ENCODE results near the gene MCTP1. TPM values are rescaled to one million over a fixed set of nuclear protein-coding genes. Genes with fewer than 3 reads are reported as not detected.
A peak's percentile ranks its signal among the peaks of the same experiment; 100 is the strongest.

Gene MCTP1
- total RNA-seq, 1 experiment from 2014 or later = 25.8 TPM

DNA sequence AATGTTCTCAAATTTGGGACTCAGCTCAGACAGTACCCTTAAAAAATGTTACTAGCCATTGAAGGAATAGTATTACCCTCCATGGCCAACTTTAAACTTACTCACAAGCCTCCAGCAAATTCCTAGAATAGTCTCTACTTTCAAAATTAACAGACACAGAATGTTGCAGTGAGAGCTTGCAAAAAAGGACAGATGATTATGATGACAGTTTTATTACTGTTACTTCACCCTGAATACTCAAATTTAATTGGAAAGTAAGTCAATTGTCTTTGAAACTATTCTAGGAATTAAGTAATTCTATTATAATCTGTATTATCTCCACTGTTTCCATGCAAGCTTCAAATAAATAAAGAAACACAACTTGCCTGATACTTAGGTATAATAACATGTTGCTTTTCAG is 378.1 kb downstream of the MCTP1 start:
- no peaks in the 10 kb centered on the region for H3K9me3 ChIP-seq (ENCODE audit: low read depth, low read length, poor library complexity, severe bottlenecking)
- H3K27ac ChIP-seq (ENCODE audit: low read depth, low read length, poor library complexity, severe bottlenecking) = no peak overlapping the region
- intact Hi-C loops (cut with micrococcal nuclease; ENCODE audit: unreplicated experiment) = loop anchor here (5.0 to 10.0 kb wide), 2 partner anchors 64 to 382 kb away; no protein-coding TSS in a partner anchor
- TF ChIP-seq, protein P1, sequence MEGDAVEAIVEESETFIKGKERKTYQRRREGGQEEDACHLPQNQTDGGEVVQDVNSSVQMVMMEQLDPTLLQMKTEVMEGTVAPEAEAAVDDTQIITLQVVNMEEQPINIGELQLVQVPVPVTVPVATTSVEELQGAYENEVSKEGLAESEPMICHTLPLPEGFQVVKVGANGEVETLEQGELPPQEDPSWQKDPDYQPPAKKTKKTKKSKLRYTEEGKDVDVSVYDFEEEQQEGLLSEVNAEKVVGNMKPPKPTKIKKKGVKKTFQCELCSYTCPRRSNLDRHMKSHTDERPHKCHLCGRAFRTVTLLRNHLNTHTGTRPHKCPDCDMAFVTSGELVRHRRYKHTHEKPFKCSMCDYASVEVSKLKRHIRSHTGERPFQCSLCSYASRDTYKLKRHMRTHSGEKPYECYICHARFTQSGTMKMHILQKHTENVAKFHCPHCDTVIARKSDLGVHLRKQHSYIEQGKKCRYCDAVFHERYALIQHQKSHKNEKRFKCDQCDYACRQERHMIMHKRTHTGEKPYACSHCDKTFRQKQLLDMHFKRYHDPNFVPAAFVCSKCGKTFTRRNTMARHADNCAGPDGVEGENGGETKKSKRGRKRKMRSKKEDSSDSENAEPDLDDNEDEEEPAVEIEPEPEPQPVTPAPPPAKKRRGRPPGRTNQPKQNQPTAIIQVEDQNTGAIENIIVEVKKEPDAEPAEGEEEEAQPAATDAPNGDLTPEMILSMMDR (conservative IDR thresholded peaks at IDR 0.05; ENCODE audit: low read depth, low read length) = no peak
- no peak for TF ChIP-seq EZH2 (IDR thresholded peaks at IDR 0.05; ENCODE audit: borderline replicate concordance, low read depth, low read length, poor library complexity, severe bottlenecking)
- no peaks in the 10 kb centered on the region for H3K27me3 ChIP-seq (replicated peaks; ENCODE audit: insufficient read depth, low read depth, low read length, poor library complexity)
- H3K4me1 ChIP-seq (ENCODE audit: insufficient read depth, low read length, poor library complexity, severe bottlenecking) = no peaks in the 10 kb centered on the region
- H3K36me3 ChIP-seq (ENCODE audit: insufficient read depth, low read length, poor library complexity, severe bottlenecking) = no peaks in the 10 kb centered on the region
- no TSS peak for BruUV-seq (replicated peaks)
- ChIA-PET POLR2A (ENCODE audit: low non-redundant PET) (no interaction called here), CTCF (no interaction called here)
- no peak overlapping the region for H3K4me3 ChIP-seq (ENCODE audit: low read depth, low read length, poor library complexity, severe bottlenecking)
- DNase-seq (ENCODE audit: low spot score) = no peak

DNA sequence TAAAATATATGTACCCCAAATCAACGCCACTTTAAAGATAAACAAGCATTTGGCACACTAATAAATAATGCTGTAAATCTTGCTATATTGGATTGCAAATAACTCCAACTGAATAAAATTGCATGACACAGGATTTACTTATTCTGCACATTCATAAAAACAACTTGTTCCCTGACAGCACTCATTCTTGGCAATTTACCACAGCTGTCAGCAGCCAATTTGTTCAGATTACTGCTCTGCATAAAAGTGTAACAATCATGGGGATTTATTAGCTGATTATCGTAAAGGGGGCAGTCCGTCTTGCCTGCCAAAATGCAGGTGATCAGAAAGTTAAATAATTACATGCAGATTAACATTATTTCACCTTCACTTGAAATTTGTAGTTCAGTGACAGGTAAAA is 381.2 kb downstream of the MCTP1 start:
- no TSS peak for BruUV-seq (replicated peaks)
- ChIA-PET POLR2A (ENCODE audit: low non-redundant PET) (no interaction called here), CTCF (no interaction called here)
- no peaks in the 10 kb centered on the region for H3K27me3 ChIP-seq (replicated peaks; ENCODE audit: insufficient read depth, low read depth, low read length, poor library complexity)
- no peaks in the 10 kb centered on the region for H3K4me1 ChIP-seq (ENCODE audit: insufficient read depth, low read length, poor library complexity, severe bottlenecking)
- TF ChIP-seq EZH2 (IDR thresholded peaks at IDR 0.05; ENCODE audit: borderline replicate concordance, low read depth, low read length, poor library complexity, severe bottlenecking) = no peak
- TF ChIP-seq, protein P1 (conservative IDR thresholded peaks at IDR 0.05; ENCODE audit: low read depth, low read length) = no peak
- intact Hi-C loops (cut with micrococcal nuclease; ENCODE audit: unreplicated experiment) = loop anchor here (10.0 kb wide), 1 partner anchor 379 kb away; no protein-coding TSS in a partner anchor
- no peak for DNase-seq (ENCODE audit: low spot score)
- no peaks in the 10 kb centered on the region for H3K36me3 ChIP-seq (ENCODE audit: insufficient read depth, low read length, poor library complexity, severe bottlenecking)
- H3K27ac ChIP-seq (ENCODE audit: low read depth, low read length, poor library complexity, severe bottlenecking) = no peak overlapping the region
- H3K4me3 ChIP-seq (ENCODE audit: low read depth, low read length, poor library complexity, severe bottlenecking) = no peak overlapping the region
- H3K9me3 ChIP-seq (ENCODE audit: low read depth, low read length, poor library complexity, severe bottlenecking) = no peaks in the 10 kb centered on the region

DNA sequence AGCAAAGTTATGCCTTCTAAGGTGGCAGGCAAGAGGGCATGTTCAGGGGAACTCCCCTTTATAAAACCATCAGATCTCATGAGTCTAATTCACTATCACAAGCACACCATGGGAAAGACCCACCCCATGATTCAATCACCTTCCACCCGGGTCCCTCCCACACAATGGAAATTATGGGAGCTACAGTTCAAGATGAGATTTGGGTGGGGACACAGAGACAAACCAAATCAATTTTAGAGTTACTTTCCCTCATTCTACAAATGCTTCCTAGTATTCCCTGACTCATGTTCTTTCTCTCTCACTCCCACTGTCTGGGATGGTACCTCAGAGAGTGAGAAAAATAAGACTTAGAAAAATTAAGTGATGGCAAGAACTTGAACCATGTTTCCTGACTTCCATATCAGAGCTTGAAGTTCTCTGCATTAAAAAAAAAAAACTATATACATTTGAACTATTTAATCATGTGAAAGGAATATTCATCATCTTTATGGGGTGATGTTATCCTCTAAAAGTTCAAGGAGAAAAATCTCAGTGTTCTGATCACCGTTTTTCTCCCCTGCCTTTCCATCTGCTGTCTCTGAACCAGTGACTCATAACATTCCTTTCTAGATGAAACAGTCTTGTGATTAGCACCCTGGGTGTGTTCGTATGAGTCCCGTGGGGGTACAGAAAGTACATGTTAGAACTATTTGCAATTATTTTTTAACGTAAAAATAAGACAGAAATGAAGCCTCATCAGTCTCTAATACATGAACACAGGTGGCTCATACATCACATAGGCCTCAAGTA is 383.5 kb downstream of the MCTP1 start:
- TF ChIP-seq, protein P1 (conservative IDR thresholded peaks at IDR 0.05; ENCODE audit: low read depth, low read length) = no peak
- no peak for TF ChIP-seq EZH2 (IDR thresholded peaks at IDR 0.05; ENCODE audit: borderline replicate concordance, low read depth, low read length, poor library complexity, severe bottlenecking)
- no peaks in the 10 kb centered on the region for H3K4me1 ChIP-seq (ENCODE audit: insufficient read depth, low read length, poor library complexity, severe bottlenecking)
- intact Hi-C loops (cut with micrococcal nuclease; ENCODE audit: unreplicated experiment) = loop anchor here (10.0 kb wide), 1 partner anchor 377 kb away; no protein-coding TSS in a partner anchor
- DNase-seq (ENCODE audit: low spot score) = peak; percentile 46
- no peaks in the 10 kb centered on the region for H3K36me3 ChIP-seq (ENCODE audit: insufficient read depth, low read length, poor library complexity, severe bottlenecking)
- H3K27me3 ChIP-seq (replicated peaks; ENCODE audit: insufficient read depth, low read depth, low read length, poor library complexity) = no peaks in the 10 kb centered on the region
- H3K27ac ChIP-seq (ENCODE audit: low read depth, low read length, poor library complexity, severe bottlenecking) = no peak overlapping the region
- H3K9me3 ChIP-seq (ENCODE audit: low read depth, low read length, poor library complexity, severe bottlenecking) = no peaks in the 10 kb centered on the region
- H3K4me3 ChIP-seq (ENCODE audit: low read depth, low read length, poor library complexity, severe bottlenecking) = no peak overlapping the region
- no TSS peak for BruUV-seq (replicated peaks)
- CTCF ChIA-PET = no interaction called here
- POLR2A ChIA-PET (ENCODE audit: low non-redundant PET) = no interaction called here
